Stimulated activated CD8-positive, alpha-beta memory T cell treated with anti-CD3 and anti-CD28 coated beads, Interleukin-15, amount 100 ng/mL, for 48 hours (primary cell): ENCODE measurements around the gene RARS1.

Source experiments
- DNase-seq, 2 donors: peaks; one replicate each; pipeline ENCODE4 v3.0.0-alpha.2; 2020; ENCODE audit warnings: low read depth in 2 of 2

Gene RARS1

GRCh38 chr5:168557389-168557788, 71.1 kb downstream of the RARS1 start:
- DNase-seq, result no peak

- DNase-seq, result no peak
Measured at GRCh38 chr5:168562279-168562678, 76.0 kb downstream of the RARS1 start.

DNA sequence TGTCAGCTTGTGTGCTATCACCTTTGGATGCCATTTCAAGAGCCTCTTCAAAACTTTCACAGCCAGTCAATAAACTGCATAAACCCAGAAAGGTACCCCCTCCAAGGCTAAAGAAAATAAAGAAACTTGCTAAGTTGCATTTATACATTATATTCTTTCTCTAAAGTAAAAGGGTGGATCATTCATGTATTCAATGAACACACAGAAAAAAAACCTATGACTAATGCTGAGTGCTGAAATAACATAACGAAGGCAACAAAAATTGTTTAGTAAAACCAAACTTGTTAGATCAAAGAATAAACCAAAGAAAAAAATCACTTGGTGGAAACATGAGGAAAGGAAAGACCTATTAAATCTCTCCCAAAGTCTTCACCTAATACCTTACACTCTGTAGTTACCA, 77.7 kb downstream of the RARS1 start:
- DNase-seq, result no peak

GRCh38 chr5:168568738-168569137, 82.5 kb downstream of the RARS1 start:
- DNase-seq, result no peak
